ENCODE results near the gene CHCHD4. TPM values are rescaled to one million over a fixed set of nuclear protein-coding genes. Genes with fewer than 3 reads are reported as not detected.

The CHCHD4 gene
- total and polyA plus RNA-seq, 2 experiments from 2014 or later: 31.1 to 39.2 TPM

GRCh38 chr3:14126887-14127505 is 2.3 kb upstream of the CHCHD4 start:
- DNase-seq (ENCODE audit: low spot score) (no peak), ATAC-seq (no peak)
- Histone ChIP-seq H3K27me3 (ENCODE audit: insufficient read depth) (no peaks in the 10 kb centered on the region), H2AFZ (no peak overlapping the region), H3K4me2 (no peak overlapping the region), H3K27ac (ENCODE audit: low read depth) (no peak overlapping the region), H4K20me1 (replicated peaks; ENCODE audit: insufficient read depth) (peaks cover 8% of the 10 kb centered on the region; the same call in 1 of the 2 replicates), H3K9me2 (ENCODE audit: insufficient read depth) (no peaks in the 10 kb centered on the region), H3K4me1 (ENCODE audit: insufficient read depth) (peaks cover 19% of the 10 kb centered on the region), H3F3A (replicated peaks; ENCODE audit: low read depth) (no peaks in the 10 kb centered on the region), H3K4me3 (no peak overlapping the region), H3K36me3 (ENCODE audit: insufficient read depth) (peaks cover 4% of the 10 kb centered on the region; the same call in 1 of the 2 replicates), H3K79me2 (replicated peaks; ENCODE audit: insufficient read depth) (peaks cover 51% of the 10 kb centered on the region)
- H3K4me3 Mint-ChIP-seq: peak overlapping the region; percentile 98; the same call in 1 of the 3 replicates
- no peak for TF ChIP-seq ZNF114 (CRISPR knock-in tag; IDR thresholded peaks at IDR 0.05)
- no peak for TF ChIP-seq REST (IDR thresholded peaks at IDR 0.05; ENCODE audit: unreplicated experiment)
- TF ChIP-seq STAT1 (IDR thresholded peaks at IDR 0.05; ENCODE audit: unreplicated experiment): no peak
- no peak for TF ChIP-seq CREB1 (CRISPR knock-in tag; IDR thresholded peaks at IDR 0.05; ENCODE audit: low read depth)
- no peak for TF ChIP-seq EZH2 (IDR thresholded peaks at IDR 0.05; ENCODE audit: low read depth, unreplicated experiment)
- TF ChIP-seq JUNB (IDR thresholded peaks at IDR 0.05; ENCODE audit: unreplicated experiment): no peak
- TF ChIP-seq CTCF (conservative IDR thresholded peaks at IDR 0.05; ENCODE audit: low read depth in 2 of 2): no peak
- no peak for TF ChIP-seq NANOG (IDR thresholded peaks at IDR 0.05; ENCODE audit: borderline replicate concordance)
- no peak for TF ChIP-seq ZNF462 (CRISPR knock-in tag; IDR thresholded peaks at IDR 0.05)
- TF ChIP-seq ETS1 (IDR thresholded peaks at IDR 0.05): no peak
- H3K9me3 Mint-ChIP-seq: no peaks in the 10 kb centered on the region
- H3K27me3 Mint-ChIP-seq (ENCODE audit: insufficient read depth, low read depth, poor library complexity): peaks cover 16% of the 10 kb centered on the region
- peaks cover 27% of the 10 kb centered on the region for H3K4me1 Mint-ChIP-seq
- H3K27ac Mint-ChIP-seq: no peak overlapping the region
- peaks cover 46% of the 10 kb centered on the region for H3K36me3 Mint-ChIP-seq (ENCODE audit: low read depth)

Data from GM23338 (cell line).